Activated T-cell treated with anti-CD3 and anti-CD28 coated beads, Interleukin-2, amount 50 U/mL, for 24 hours (primary cell): ENCODE data around the gene DYNC1H1.
"Not testable (repeated sequence)": the region's sequence is repeated elsewhere in the genome, so short reads cannot be mapped to it uniquely, and the experiment has no call there.

Experiments used
- DNase-seq: peaks from one replicate; pipeline ENCODE4 v3.0.0-alpha.2; 2020
- H3K27ac Mint-ChIP-seq: 2 replicates; pipeline ENCODE4 v1.8.0; 2020; ENCODE audit warnings: mild to moderate bottlenecking, mixed read lengths
- H3K27me3 Mint-ChIP-seq: 2 replicates; pipeline ENCODE4 v1.8.0; 2020; ENCODE audit warnings: mixed read lengths
- H3K36me3 Mint-ChIP-seq: 2 replicates; pipeline ENCODE4 v1.8.0; 2020; ENCODE audit warnings: low read depth, mixed read lengths
- H3K4me1 Mint-ChIP-seq: 2 replicates; pipeline ENCODE4 v1.8.0; 2020; ENCODE audit warnings: low read depth, mixed read lengths
- H3K4me3 Mint-ChIP-seq: 2 replicates; pipeline ENCODE4 v1.8.0; 2020; ENCODE audit warnings: mild to moderate bottlenecking, moderate library complexity, mixed read lengths
- H3K9me3 Mint-ChIP-seq: 2 replicates; pipeline ENCODE4 v1.8.0; 2020; ENCODE audit warnings: mixed read lengths

Gene DYNC1H1

DNA sequence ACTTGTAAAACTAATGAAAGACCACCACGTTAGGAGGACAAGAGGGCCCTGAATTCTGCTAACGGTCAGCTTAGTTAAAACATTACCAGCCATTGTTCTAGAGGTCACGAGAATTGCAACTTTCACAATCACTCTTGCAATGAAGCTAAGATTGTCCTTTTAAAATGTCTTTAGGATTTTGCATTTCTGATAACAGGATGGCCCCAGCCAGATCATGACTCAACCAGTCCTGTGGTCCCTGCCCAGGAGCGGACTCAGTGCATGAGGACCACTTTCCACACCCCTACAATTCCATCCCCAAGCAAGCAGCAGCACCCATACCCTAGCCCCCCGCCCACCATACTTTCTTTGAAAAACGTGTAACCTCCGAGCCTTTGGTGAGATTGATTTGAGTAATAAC lies 93.8 kb downstream of the DYNC1H1 start:
- Mint-ChIP-seq H3K27me3 (no peaks in the 10 kb centered on the region), H3K36me3 (peaks cover 19% of the 10 kb centered on the region), H3K4me1 (peaks cover 10% of the 10 kb centered on the region), H3K9me3 (no peaks in the 10 kb centered on the region), H3K4me3 (no peak overlapping the region), H3K27ac (no peak overlapping the region)
- no peak for DNase-seq

DNA sequence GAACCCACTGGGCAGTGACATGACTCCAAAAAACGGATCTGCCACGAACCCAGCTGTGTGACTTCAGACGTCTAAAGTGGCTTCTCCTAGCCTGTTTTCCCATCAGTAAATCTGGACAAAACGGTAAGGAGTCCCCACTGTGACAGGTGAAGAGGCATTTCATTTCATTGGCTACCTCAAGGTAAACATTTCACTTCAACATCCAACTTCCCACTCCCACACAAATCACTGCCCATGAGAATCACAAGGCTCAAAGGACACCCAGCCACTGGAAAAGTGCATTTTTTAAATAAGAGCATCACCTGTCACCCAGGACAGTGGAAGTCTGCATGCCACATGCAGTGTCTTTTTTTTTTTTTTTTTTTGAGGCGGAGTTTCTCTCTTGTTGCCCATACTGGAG lies 94.6 kb downstream of the DYNC1H1 start:
- peaks cover 13% of the 10 kb centered on the region for H3K36me3 Mint-ChIP-seq
- H3K4me3 Mint-ChIP-seq = no peak overlapping the region
- H3K9me3 Mint-ChIP-seq = no peaks in the 10 kb centered on the region
- H3K27me3 Mint-ChIP-seq = no peaks in the 10 kb centered on the region
- H3K4me1 Mint-ChIP-seq = peaks cover 10% of the 10 kb centered on the region
- H3K27ac Mint-ChIP-seq = no peak overlapping the region
- DNase-seq = no peak

DNA sequence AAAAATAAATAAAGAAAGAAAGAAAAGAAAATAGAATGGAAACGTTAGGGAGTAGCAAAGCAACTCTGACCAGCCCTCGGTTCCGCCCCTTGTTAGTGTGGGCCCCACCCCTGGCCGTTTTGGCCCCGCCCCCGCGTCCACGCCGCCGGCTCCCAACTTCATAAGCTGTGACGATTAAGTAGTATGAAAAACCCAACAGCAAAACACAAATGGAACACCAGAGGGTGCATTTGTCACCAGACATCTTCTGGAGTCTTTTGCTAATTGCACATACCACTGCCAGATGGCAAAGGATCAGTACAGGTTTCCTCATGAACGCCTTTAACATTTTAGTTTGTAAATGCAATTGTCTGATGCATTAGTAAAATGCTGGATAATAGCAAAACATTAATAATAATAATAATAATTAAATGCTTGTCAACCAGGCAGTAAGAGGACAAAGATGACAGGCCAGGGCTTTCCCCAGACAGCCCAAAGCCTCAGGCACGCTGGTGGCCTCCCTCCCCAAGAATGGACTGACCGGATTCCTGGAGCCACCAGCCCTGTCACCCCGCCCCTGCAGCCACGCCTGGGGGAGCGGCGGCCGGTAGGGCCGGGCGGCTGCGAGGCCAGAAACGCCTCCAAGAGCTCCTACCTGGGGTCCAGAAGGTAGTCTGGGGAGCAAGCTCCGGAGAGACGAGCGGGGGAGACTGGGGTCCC lies 98.9 kb downstream of the DYNC1H1 start:
- Mint-ChIP-seq H3K4me1 (peaks cover 8% of the 10 kb centered on the region), H3K27ac (no peak overlapping the region), H3K27me3 (no peaks in the 10 kb centered on the region), H3K36me3 (no peaks in the 10 kb centered on the region), H3K4me3 (no peak overlapping the region), H3K9me3 (no peaks in the 10 kb centered on the region)
- peak; percentile 77 for DNase-seq

DNA sequence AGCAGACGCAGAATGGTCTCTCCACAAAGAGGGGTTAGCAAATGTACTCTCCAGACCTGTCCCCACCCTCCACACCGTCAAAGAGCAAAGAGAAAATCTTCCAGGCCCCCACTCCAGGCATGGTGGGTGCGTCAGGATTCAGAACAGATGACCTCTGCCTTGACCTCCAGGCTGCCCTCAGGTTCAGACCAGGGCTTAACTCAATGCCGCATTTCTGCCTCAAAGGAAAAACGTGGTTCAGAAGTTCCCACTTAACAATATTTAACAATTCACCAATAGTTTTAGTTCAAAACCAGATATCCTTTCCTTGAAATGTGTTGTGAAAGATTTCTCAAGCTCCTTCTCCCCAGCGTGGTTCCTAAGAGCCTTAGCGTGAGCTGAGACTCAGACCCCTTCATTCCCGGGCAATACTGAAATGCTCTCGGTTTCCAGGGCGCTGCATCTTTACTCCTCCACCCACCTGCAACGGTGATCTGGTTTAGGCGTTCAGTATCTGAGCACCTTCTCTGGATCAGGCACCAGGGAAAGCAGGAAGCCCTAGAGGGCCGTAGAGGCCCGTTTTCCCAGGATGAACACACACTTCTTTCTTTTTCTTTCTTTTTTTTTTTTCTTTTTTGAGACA lies 99.5 kb downstream of the DYNC1H1 start:
- Mint-ChIP-seq H3K27ac (no peak overlapping the region), H3K27me3 (no peaks in the 10 kb centered on the region), H3K36me3 (no peaks in the 10 kb centered on the region), H3K9me3 (no peaks in the 10 kb centered on the region), H3K4me3 (no peak overlapping the region), H3K4me1 (peaks cover 8% of the 10 kb centered on the region)
- DNase-seq = no peak

DNA sequence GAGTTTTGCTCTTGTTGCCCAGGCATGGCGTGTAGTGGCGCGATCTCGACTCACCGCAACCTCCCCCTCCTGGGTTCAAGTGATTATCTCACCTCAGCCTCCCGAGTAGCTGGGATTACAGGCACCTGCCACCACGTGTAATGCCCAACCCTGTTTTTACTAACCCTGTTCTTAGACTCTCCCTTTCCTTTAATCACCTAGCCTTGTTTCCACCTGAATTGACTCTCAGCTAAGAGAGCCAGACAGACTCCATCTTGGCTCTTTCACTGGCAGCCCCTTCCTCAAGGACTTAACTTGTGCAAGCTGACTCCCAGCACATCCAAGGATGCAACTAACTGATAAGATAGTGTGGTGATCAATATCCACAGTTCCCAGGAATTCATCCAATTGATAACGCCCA lies 100.2 kb downstream of the DYNC1H1 start:
- not testable (repeated sequence) for H3K4me1 Mint-ChIP-seq, H3K9me3 Mint-ChIP-seq, DNase-seq, H3K36me3 Mint-ChIP-seq, H3K4me3 Mint-ChIP-seq, H3K27ac Mint-ChIP-seq, H3K27me3 Mint-ChIP-seq

DNA sequence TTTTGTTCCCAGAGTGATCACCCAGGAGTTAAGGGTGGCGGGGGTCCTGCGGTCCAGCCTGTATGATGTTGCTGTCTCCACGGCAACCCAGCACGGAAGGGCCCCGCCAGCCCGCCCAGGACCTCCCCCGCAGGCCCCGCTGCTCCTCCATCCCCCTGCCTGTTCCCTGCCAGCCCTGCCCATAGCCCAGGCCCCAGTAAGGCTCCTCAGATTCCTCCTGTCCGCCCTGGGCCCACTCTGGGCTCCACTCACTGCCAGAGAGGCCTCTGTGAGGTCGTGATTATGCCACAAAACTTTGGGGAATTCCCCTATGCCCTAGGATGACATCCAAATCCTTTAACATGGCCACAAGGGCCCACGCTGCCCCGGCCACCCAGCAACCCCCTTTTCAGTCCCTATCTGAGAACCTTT lies 101.7 kb downstream of the DYNC1H1 start:
- DNase-seq = no peak
- Mint-ChIP-seq H3K36me3 (no peaks in the 10 kb centered on the region), H3K27me3 (no peaks in the 10 kb centered on the region), H3K27ac (no peak overlapping the region), H3K4me3 (no peak overlapping the region), H3K9me3 (no peaks in the 10 kb centered on the region), H3K4me1 (peaks cover 6% of the 10 kb centered on the region)

- Mint-ChIP-seq H3K27me3 (no peaks in the 10 kb centered on the region), H3K4me1 (peaks cover 10% of the 10 kb centered on the region), H3K36me3 (peaks cover 13% of the 10 kb centered on the region), H3K4me3 (no peak overlapping the region), H3K9me3 (no peaks in the 10 kb centered on the region), H3K27ac (no peak overlapping the region)
- DNase-seq = no peak
Measured at GRCh38 chr14:102071283-102071998, 107.1 kb downstream of the DYNC1H1 start.

DNA sequence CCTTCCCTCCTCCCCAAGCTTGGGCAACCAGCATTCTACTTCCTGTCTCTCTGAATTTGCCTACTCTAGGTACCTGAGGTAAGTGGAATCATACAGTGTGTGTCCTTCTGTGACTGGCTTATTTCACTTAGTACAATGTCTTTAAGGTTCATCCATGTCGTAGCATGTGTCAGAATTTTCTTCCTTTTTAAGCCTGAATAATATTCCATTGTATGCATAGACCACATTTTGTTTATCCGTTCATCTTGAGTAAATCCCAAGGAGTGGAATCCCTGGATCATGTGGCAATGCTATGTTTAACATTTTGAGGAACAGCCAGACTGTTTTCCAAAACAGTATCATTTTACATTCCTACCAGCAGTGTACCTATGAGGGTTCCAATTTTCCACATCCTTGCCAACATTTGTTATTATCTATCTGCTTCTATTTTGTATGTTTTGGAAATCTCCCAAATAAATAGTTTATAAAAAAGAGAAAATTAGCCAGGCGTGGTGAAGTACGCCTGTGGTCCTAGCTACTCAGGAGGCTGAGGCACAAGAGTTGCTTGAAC lies 110.1 kb downstream of the DYNC1H1 start:
- no peaks in the 10 kb centered on the region for H3K9me3 Mint-ChIP-seq
- peaks cover 40% of the 10 kb centered on the region for H3K36me3 Mint-ChIP-seq
- no peak overlapping the region for H3K4me3 Mint-ChIP-seq
- no peak for DNase-seq
- peaks cover 9% of the 10 kb centered on the region for H3K4me1 Mint-ChIP-seq
- H3K27ac Mint-ChIP-seq = peak overlapping the region; percentile 42
- H3K27me3 Mint-ChIP-seq = no peaks in the 10 kb centered on the region

GRCh38 chr14:102075155-102075554 lies 110.8 kb downstream of the DYNC1H1 start:
- no peak for DNase-seq
- H3K4me1 Mint-ChIP-seq = peaks cover 12% of the 10 kb centered on the region
- H3K9me3 Mint-ChIP-seq = no peaks in the 10 kb centered on the region
- no peaks in the 10 kb centered on the region for H3K27me3 Mint-ChIP-seq
- H3K36me3 Mint-ChIP-seq = peaks cover 47% of the 10 kb centered on the region
- H3K4me3 Mint-ChIP-seq = no peak overlapping the region
- H3K27ac Mint-ChIP-seq = no peak overlapping the region

- no peak for DNase-seq
- H3K9me3 Mint-ChIP-seq = no peaks in the 10 kb centered on the region
- peak overlapping the region; percentile 67 for H3K27ac Mint-ChIP-seq
- H3K36me3 Mint-ChIP-seq = peaks cover 69% of the 10 kb centered on the region
- no peaks in the 10 kb centered on the region for H3K27me3 Mint-ChIP-seq
- peaks cover 24% of the 10 kb centered on the region for H3K4me1 Mint-ChIP-seq
- no peak overlapping the region for H3K4me3 Mint-ChIP-seq
Measured at GRCh38 chr14:102077382-102077709, 113.0 kb downstream of the DYNC1H1 start.

DNA sequence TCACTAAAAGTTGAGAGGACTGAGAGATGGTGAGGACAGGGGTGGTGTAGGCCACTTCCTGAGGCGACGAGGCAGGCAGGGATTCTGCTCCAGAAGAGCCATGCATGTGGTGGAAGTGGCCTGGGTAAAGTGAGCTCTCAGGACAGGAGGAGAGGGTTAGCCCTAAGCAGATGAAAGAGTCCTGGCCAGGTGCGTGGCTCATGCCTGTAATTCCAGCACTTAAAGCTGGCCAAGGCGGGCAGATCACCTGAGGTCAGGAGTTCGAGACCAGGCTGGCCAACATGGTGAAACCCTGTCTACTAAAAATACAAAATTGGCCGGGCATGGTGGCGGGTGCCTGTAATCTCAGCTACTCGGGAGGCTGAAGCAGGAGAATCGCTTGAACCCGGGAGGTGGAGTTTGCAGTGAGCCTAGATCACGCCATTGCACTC lies 114.0 kb downstream of the DYNC1H1 start:
- not testable (repeated sequence) for H3K4me3 Mint-ChIP-seq
- Mint-ChIP-seq H3K27ac (peak overlapping the region; percentile 81), H3K36me3 (peaks cover 78% of the 10 kb centered on the region)

DNA sequence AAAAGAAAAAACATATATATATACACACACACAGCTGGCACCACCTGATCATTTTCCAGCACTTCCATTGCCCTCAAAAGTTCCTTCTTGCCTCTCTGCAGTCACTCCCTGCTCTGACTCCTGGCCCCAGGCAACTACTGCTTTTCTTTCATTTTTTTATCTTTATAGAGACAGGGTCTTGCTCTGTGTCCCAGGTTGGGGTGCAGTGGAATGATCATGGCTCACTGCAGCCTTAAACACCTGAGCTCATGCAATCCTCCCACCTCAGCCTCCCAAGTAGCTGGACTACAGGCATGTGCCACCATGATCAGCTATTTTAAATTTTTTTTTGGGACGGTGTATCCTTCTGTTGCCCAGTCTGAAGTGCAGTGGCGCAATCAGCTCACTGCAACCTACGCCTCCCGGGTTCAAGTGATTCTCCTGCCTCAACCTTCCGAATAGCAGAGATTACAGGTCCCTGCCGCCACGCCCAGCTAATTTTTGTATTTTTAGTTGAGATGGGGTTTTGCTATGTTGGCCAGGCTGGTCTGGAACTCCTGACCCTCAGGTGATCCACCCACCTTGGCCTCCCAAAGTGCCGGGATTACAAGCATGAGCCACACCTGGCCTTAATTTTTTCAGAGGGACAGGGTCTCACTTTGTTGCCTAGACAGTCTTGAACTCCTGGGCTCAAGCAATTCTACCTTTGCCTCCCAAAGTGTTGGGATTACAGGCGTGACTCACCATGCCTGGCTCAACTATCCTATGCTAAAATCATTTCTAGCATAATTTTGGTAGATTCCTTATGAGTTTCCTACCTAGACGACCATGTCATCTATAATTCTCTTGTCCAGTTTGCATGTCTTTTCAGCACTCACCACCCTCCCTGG lies 114.7 kb downstream of the DYNC1H1 start:
- Mint-ChIP-seq H3K27ac (peak overlapping the region; percentile 89), H3K9me3 (no peaks in the 10 kb centered on the region), H3K4me1 (peaks cover 41% of the 10 kb centered on the region), H3K27me3 (no peaks in the 10 kb centered on the region), H3K36me3 (peaks cover 83% of the 10 kb centered on the region), H3K4me3 (no peak overlapping the region)
- no peak for DNase-seq

More for the DNA sequence above, 114.0 kb downstream of the DYNC1H1 start:
- not testable (repeated sequence) for H3K27me3 Mint-ChIP-seq, H3K9me3 Mint-ChIP-seq, DNase-seq
- H3K4me1 Mint-ChIP-seq = peaks cover 34% of the 10 kb centered on the region

DNA sequence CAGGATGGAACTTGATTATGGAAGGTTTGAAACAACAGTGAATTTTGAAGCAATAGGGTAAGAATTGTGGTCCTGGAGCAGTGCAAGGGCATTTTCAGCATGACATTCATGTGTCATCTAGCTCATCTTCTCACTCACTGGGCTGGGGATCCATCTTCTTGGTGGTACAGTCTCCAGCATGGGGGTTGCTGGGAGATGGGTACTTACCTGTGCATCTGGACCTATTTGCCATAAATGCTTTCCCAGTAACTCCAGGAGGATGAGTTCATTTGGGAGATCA lies 115.3 kb downstream of the DYNC1H1 start:
- peaks cover 47% of the 10 kb centered on the region for H3K4me1 Mint-ChIP-seq
- H3K27ac Mint-ChIP-seq = peak overlapping the region; percentile 89
- no peaks in the 10 kb centered on the region for H3K9me3 Mint-ChIP-seq
- peaks cover 83% of the 10 kb centered on the region for H3K36me3 Mint-ChIP-seq
- no peaks in the 10 kb centered on the region for H3K27me3 Mint-ChIP-seq
- no peak for DNase-seq
- H3K4me3 Mint-ChIP-seq = peak overlapping the region; percentile 88
